OCI-LY3 (cell line): Measurements from ENCODE around the gene SOX15.
A peak's percentile ranks its signal among the peaks of the same experiment; 100 is the strongest.

ENCODE experiments used
- H2AFZ ChIP-seq: fragments of 200-600, 300-600 bp; shearing (Covaris generic); 2 replicates; pipeline ENCODE4 v1.6.0; 2014; ENCODE audit warnings: antibody characterized with exemption, low read depth, low read length
- H3K27ac ChIP-seq: fragments of 200-600, 300-600 bp; sonication (generic); 2 replicates; pipeline ENCODE4 v1.5.1; 2014; ENCODE audit warnings: mild to moderate bottlenecking, low read length, moderate library complexity, mixed read lengths
- H3K27me3 ChIP-seq: fragments of 200-600, 300-600 bp; sonication (generic); 2 replicates; pipeline ENCODE4 v1.6.1; 2014; ENCODE audit warnings: low read depth, low read length, mixed read lengths
- H3K36me3 ChIP-seq: fragments of 200-600, 300-600 bp; sonication (generic); replicated peaks from 2 replicates; pipeline ENCODE3; 2014; ENCODE audit warnings: low read depth, low read length, mixed read lengths
- H3K4me1 ChIP-seq: fragments of 300-600, 200-600 bp; sonication (generic); 2 replicates; pipeline ENCODE4 v1.6.1; 2014; ENCODE audit warnings: low read length, mixed read lengths
- H3K4me2 ChIP-seq: fragments of 200-600, 300-600 bp; sonication (generic); 2 replicates; pipeline ENCODE4 v1.6.1; 2014; ENCODE audit warnings: low read length, mixed read lengths
- H3K4me3 ChIP-seq: fragments of 300-600, 200-600 bp; sonication (generic); 2 replicates; pipeline ENCODE4 v1.5.1; 2014; ENCODE audit warnings: antibody characterized with exemption, mild to moderate bottlenecking, low read length, moderate library complexity
- H3K79me2 ChIP-seq: fragments of 300-600, 200-600 bp; shearing (Covaris generic); 2 replicates; pipeline ENCODE4 v1.6.1; 2014; ENCODE audit warnings: mild to moderate bottlenecking, low read length, mixed read lengths
- H3K9ac ChIP-seq: fragments of 300-600, 200-600 bp; shearing (Covaris generic); 2 replicates; pipeline ENCODE4 v1.6.0; 2014; ENCODE audit warnings: mild to moderate bottlenecking, low read length, moderate library complexity
- H3K9me3 ChIP-seq: fragments of 200-600, 300-600 bp; shearing (Covaris generic); 2 replicates; pipeline ENCODE4 v1.6.1; 2014; ENCODE audit warnings: low read length, mixed read lengths; ENCODE audit not compliant: insufficient read depth
- H4K20me1 ChIP-seq: fragments of 200-600, 300-600 bp; sonication (generic); 2 replicates; pipeline ENCODE4 v1.6.1; 2016; ENCODE audit warnings: low read length, mixed read lengths; ENCODE audit not compliant: insufficient read depth
- CTCF ChIP-seq: fragments of 200-600, 300-600 bp; sonication (generic); IDR thresholded peaks from 2 replicates; pipeline ENCODE4 v1.5.1; 2014; ENCODE audit warnings: antibody characterized with exemption, low read length, low read depth
- EZH2phosphoT487 ChIP-seq: fragments of 200-600 bp; shearing (Covaris generic); IDR thresholded peaks from 2 replicates; pipeline ENCODE4 v1.6.1; 2018; ENCODE audit warnings: antibody characterized with exemption, mixed run types, low read depth

SOX15 gene

GRCh38 chr17:7572588-7573323 lies 17.1 kb downstream of the SOX15 start:
- peaks cover 55% of the 10 kb centered on the region for H3K36me3 ChIP-seq

GRCh38 chr17:7572338-7572587 lies 17.6 kb downstream of the SOX15 start:
- Histone ChIP-seq H4K20me1 (peaks cover 36% of the 10 kb centered on the region), H2AFZ (no peak overlapping the region; the same call in 1 of the 2 replicates), H3K9me3 (no peaks in the 10 kb centered on the region), H3K79me2 (peaks cover 60% of the 10 kb centered on the region), H3K27ac (peak overlapping the region; percentile 69), H3K36me3 (peaks cover 50% of the 10 kb centered on the region), H3K4me1 (peaks cover 38% of the 10 kb centered on the region), H3K9ac (peak overlapping the region; percentile 87), H3K4me2 (peak overlapping the region; percentile 91), H3K27me3 (no peaks in the 10 kb centered on the region), H3K4me3 (peak overlapping the region; percentile 96)
- TF ChIP-seq CTCF, result no peak
- TF ChIP-seq EZH2phosphoT487, result no peak

More at GRCh38 chr17:7572588-7573323, 17.1 kb downstream of the SOX15 start:
- Histone ChIP-seq H3K4me1 (peaks cover 43% of the 10 kb centered on the region), H3K79me2 (peaks cover 64% of the 10 kb centered on the region), H3K9ac (peak overlapping the region; percentile 100), H3K9me3 (no peaks in the 10 kb centered on the region), H4K20me1 (peaks cover 41% of the 10 kb centered on the region), H3K27me3 (no peaks in the 10 kb centered on the region), H2AFZ (no peak overlapping the region), H3K27ac (peak overlapping the region; percentile 95), H3K4me2 (peak overlapping the region; percentile 75), H3K4me3 (peak overlapping the region; percentile 97)
- TF ChIP-seq CTCF (no peak), EZH2phosphoT487 (no peak)

DNA sequence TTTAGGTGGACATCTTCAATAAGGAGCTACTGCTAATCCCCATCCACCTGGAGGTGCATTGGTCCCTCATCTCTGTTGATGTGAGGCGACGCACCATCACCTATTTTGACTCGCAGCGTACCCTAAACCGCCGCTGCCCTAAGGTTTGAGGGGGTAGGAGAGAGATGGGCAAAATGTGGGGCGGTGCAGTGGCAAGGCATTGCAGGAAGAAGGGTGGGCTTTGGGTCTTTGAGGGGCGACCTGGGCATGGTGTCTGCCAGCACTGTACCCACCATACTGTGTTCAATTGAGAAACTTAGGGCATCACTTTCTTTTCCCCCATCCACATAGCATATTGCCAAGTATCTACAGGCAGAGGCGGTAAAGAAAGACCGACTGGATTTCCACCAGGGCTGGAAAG lies 19.5 kb downstream of the SOX15 start:
- Histone ChIP-seq H3K9me3 (no peaks in the 10 kb centered on the region), H3K4me3 (no peak overlapping the region), H3K27me3 (no peaks in the 10 kb centered on the region), H3K79me2 (peaks cover 45% of the 10 kb centered on the region), H2AFZ (no peak overlapping the region), H3K9ac (no peak overlapping the region), H3K4me1 (peaks cover 19% of the 10 kb centered on the region), H3K36me3 (peaks cover 37% of the 10 kb centered on the region), H4K20me1 (peaks cover 17% of the 10 kb centered on the region), H3K27ac (no peak overlapping the region), H3K4me2 (no peak overlapping the region)
- TF ChIP-seq EZH2phosphoT487 (no peak), CTCF (no peak)

- H3K79me2 ChIP-seq, result peaks cover 45% of the 10 kb centered on the region
- no peak overlapping the region for H3K9ac ChIP-seq
- peaks cover 9% of the 10 kb centered on the region for H4K20me1 ChIP-seq
- H3K27ac ChIP-seq, result no peak overlapping the region
- H3K9me3 ChIP-seq, result no peaks in the 10 kb centered on the region
- peaks cover 11% of the 10 kb centered on the region for H3K4me1 ChIP-seq
- H3K4me3 ChIP-seq, result no peak overlapping the region
- H2AFZ ChIP-seq, result no peak overlapping the region
- H3K4me2 ChIP-seq, result no peak overlapping the region
- H3K36me3 ChIP-seq, result peaks cover 32% of the 10 kb centered on the region
- TF ChIP-seq CTCF (no peak), EZH2phosphoT487 (no peak)
- H3K27me3 ChIP-seq, result no peaks in the 10 kb centered on the region
Measured at GRCh38 chr17:7569571-7569970, 20.3 kb downstream of the SOX15 start.
